Activated T-cell treated with anti-CD3 and anti-CD28 coated beads for 24 hours (primary cell): ENCODE data around the gene CTSZ.
"Not testable (repeated sequence)": the region's sequence is repeated elsewhere in the genome, so short reads cannot be mapped to it uniquely, and the experiment has no call there.

ENCODE experiments used
- DNase-seq: peaks from one replicate; pipeline ENCODE4 v3.0.0-alpha.2; 2020; ENCODE audit warnings: low read depth

CTSZ gene

GRCh38 chr20:59006864-59007664 lies at the start of gene CTSZ:
TSS of gene CTSZ (minus strand) at chr20:59007254. CDS start at chr20:59007128, 126 bp downstream.
- DNase-seq, result no peak

- DNase-seq, result no peak
These were observed 48.2 kb upstream of the CTSZ start for GRCh38 chr20:59055302-59055701.

GRCh38 chr20:59051666-59052185 lies 44.7 kb upstream of the CTSZ start:
- no peak for DNase-seq

- no peak for DNase-seq
These were observed 43.4 kb upstream of the CTSZ start for GRCh38 chr20:59050437-59050836.

GRCh38 chr20:59048681-59049030 lies 41.6 kb upstream of the CTSZ start:
- DNase-seq, result no peak

- no peak for DNase-seq
These were observed 41.1 kb upstream of the CTSZ start for GRCh38 chr20:59047938-59048680.

- no peak for DNase-seq
These were observed 39.8 kb upstream of the CTSZ start for GRCh38 chr20:59046862-59047261.

GRCh38 chr20:59044796-59045195 lies 37.7 kb upstream of the CTSZ start:
- no peak for DNase-seq

- DNase-seq, result no peak
These were observed 37.2 kb upstream of the CTSZ start for GRCh38 chr20:59044295-59044694.

GRCh38 chr20:59043698-59044097 lies 36.6 kb upstream of the CTSZ start:
- no peak for DNase-seq

- peak; percentile 93 for DNase-seq
These were observed 36.0 kb upstream of the CTSZ start for GRCh38 chr20:59042796-59043631.

GRCh38 chr20:59042151-59042795 lies 35.2 kb upstream of the CTSZ start, which contains the start of gene PRELID3B:
TSS of gene PRELID3B (minus strand) at chr20:59042786. CDS start at chr20:59042730, 56 bp downstream.
- no peak for DNase-seq

- not testable (repeated sequence) for DNase-seq
These were observed 34.4 kb upstream of the CTSZ start for GRCh38 chr20:59041487-59041886.

GRCh38 chr20:59040667-59041066 lies 33.6 kb upstream of the CTSZ start:
- DNase-seq, result no peak

- DNase-seq, result no peak
These were observed 32.2 kb upstream of the CTSZ start for GRCh38 chr20:59039233-59039632.

- no peak for DNase-seq
These were observed 30.3 kb upstream of the CTSZ start for GRCh38 chr20:59037386-59037785.

- DNase-seq, result no peak
These were observed 28.3 kb upstream of the CTSZ start for GRCh38 chr20:59035381-59035780.

- DNase-seq, result no peak
These were observed 26.6 kb upstream of the CTSZ start for GRCh38 chr20:59033616-59034165.

- no peak for DNase-seq
These were observed 26.0 kb upstream of the CTSZ start for GRCh38 chr20:59033093-59033492.

GRCh38 chr20:59032713-59033059 lies 25.6 kb upstream of the CTSZ start:
- DNase-seq, result no peak

GRCh38 chr20:59032023-59032712 lies 25.1 kb upstream of the CTSZ start, which contains the start of gene ATP5F1E:
TSS of gene ATP5F1E (minus strand) at chr20:59032335. CDS start at chr20:59032251, 84 bp downstream.
- peak; percentile 96 for DNase-seq
